ENCODE measurements around the gene CANT1.
"Not testable (repeated sequence)": the region's sequence is repeated elsewhere in the genome, so short reads cannot be mapped to it uniquely, and the experiment has no call there.

DNA sequence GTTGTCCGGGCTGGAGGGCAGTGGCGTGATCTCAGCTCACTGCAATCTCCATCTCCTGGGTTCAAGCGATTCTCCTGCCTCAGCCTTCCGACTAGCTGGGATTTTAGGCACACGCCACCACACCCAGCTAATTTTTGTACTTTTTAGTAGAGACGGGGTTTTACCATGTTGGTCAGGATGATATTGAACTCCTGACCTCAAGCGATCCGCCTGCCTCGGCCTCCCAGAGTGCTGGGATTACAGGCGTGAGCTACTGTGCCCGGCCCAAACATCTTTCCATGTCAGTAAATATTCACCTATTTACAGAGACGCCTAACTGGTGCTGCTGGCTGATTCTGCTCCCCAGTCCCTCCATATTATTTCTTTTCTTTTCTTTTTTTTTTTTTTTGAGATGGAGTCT, 21.1 kb upstream of the CANT1 start:
- TF ChIP-seq, protein P1, sequence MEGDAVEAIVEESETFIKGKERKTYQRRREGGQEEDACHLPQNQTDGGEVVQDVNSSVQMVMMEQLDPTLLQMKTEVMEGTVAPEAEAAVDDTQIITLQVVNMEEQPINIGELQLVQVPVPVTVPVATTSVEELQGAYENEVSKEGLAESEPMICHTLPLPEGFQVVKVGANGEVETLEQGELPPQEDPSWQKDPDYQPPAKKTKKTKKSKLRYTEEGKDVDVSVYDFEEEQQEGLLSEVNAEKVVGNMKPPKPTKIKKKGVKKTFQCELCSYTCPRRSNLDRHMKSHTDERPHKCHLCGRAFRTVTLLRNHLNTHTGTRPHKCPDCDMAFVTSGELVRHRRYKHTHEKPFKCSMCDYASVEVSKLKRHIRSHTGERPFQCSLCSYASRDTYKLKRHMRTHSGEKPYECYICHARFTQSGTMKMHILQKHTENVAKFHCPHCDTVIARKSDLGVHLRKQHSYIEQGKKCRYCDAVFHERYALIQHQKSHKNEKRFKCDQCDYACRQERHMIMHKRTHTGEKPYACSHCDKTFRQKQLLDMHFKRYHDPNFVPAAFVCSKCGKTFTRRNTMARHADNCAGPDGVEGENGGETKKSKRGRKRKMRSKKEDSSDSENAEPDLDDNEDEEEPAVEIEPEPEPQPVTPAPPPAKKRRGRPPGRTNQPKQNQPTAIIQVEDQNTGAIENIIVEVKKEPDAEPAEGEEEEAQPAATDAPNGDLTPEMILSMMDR (IDR thresholded peaks at IDR 0.05) = not testable (repeated sequence)
- not testable (repeated sequence) for TF ChIP-seq POLR2A (IDR thresholded peaks at IDR 0.05)
